DND-41 (cell line): ENCODE measurements around the gene NUCB2.

Experiments
- EZH2 ChIP-seq: IDR thresholded peaks from 3 replicates; pipeline ENCODE4 v1.6.1; 2012; ENCODE audit warnings: borderline replicate concordance, low read depth, mild to moderate bottlenecking, moderate library complexity, low read length, inconsistent platforms; ENCODE audit not compliant: severe bottlenecking
- TF ChIP-seq, protein P1 (sequence below): IDR thresholded peaks from 2 replicates; pipeline ENCODE4 v1.5.1; 2012; ENCODE audit warnings: borderline replicate concordance, low read length, moderate library complexity, mild to moderate bottlenecking; ENCODE audit not compliant: poor library complexity, severe bottlenecking; ENCODE audit errors: extremely low read depth

DNA sequence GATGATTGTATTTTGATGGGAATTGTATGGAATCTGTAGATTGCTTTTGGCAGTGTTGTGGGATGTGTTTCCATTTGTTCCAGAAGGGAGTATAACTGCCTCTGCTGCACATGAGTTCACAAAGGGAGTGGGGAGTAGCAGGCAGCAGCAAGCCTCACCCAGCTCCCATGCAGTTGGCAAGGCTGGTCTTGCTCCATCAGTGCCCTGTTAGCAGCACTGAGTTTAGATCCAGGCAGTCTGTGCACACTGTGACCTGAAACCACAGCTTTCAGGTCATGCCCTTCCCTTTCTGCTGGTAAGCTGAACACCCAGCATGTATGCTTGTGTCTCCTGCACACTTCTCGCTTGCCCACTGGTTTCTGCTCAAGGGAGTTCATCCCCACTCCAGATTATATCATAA is 3.7 kb upstream of the NUCB2 start:
- no peak for TF ChIP-seq EZH2
- TF ChIP-seq, protein P1, sequence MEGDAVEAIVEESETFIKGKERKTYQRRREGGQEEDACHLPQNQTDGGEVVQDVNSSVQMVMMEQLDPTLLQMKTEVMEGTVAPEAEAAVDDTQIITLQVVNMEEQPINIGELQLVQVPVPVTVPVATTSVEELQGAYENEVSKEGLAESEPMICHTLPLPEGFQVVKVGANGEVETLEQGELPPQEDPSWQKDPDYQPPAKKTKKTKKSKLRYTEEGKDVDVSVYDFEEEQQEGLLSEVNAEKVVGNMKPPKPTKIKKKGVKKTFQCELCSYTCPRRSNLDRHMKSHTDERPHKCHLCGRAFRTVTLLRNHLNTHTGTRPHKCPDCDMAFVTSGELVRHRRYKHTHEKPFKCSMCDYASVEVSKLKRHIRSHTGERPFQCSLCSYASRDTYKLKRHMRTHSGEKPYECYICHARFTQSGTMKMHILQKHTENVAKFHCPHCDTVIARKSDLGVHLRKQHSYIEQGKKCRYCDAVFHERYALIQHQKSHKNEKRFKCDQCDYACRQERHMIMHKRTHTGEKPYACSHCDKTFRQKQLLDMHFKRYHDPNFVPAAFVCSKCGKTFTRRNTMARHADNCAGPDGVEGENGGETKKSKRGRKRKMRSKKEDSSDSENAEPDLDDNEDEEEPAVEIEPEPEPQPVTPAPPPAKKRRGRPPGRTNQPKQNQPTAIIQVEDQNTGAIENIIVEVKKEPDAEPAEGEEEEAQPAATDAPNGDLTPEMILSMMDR, result no peak
